ENCODE results near the gene EIF4B.

Gene EIF4B

GRCh38 chr12:53078425-53079225, 72.4 kb downstream of the EIF4B start:
- Histone ChIP-seq H3K36me3 (ENCODE audit: insufficient read depth, low read length) (no peaks in the 10 kb centered on the region), H3K9ac (ENCODE audit: low read depth, low read length, poor library complexity, severe bottlenecking) (peak overlapping the region; percentile 76), H4K20me1 (ENCODE audit: insufficient read depth, low read length, poor library complexity, severe bottlenecking) (no peaks in the 10 kb centered on the region), H3K79me2 (ENCODE audit: insufficient read depth, low read length) (peaks cover 6% of the 10 kb centered on the region; the same call in 1 of the 2 replicates), H3K27me3 (ENCODE audit: insufficient read depth, low read length, poor library complexity, severe bottlenecking) (no peaks in the 10 kb centered on the region), H3K9me2 (replicated peaks; ENCODE audit: low read depth, low read length) (no peaks in the 10 kb centered on the region), H2AFZ (ENCODE audit: low read length) (peak overlapping the region; percentile 91), H3F3A (ENCODE audit: low read depth) (no peaks in the 10 kb centered on the region), H3K4me1 (ENCODE audit: insufficient read depth, low read length, poor library complexity, severe bottlenecking) (peaks cover 29% of the 10 kb centered on the region), H3K4me3 (ENCODE audit: low read length, poor library complexity, severe bottlenecking) (peak overlapping the region; percentile 78), H3K9me3 (ENCODE audit: insufficient read depth, low read depth, low read length) (no peaks in the 10 kb centered on the region), H3K4me2 (ENCODE audit: low read depth, low read length, poor library complexity, severe bottlenecking) (peak overlapping the region; percentile 97)
- TF ChIP-seq CTCF (conservative IDR thresholded peaks at IDR 0.05; ENCODE audit: low read length), result no peak
- no peak for TF ChIP-seq EZH2phosphoT487 (IDR thresholded peaks at IDR 0.05; ENCODE audit: borderline replicate concordance)

- no peaks in the 10 kb centered on the region for H3K9me3 ChIP-seq (ENCODE audit: insufficient read depth, low read depth, low read length)
- no peaks in the 10 kb centered on the region for H3K9me2 ChIP-seq (replicated peaks; ENCODE audit: low read depth, low read length)
- H4K20me1 ChIP-seq (ENCODE audit: insufficient read depth, low read length, poor library complexity, severe bottlenecking), result no peaks in the 10 kb centered on the region
- H3K36me3 ChIP-seq (ENCODE audit: insufficient read depth, low read length), result no peaks in the 10 kb centered on the region
- H3K4me1 ChIP-seq (ENCODE audit: insufficient read depth, low read length, poor library complexity, severe bottlenecking), result peaks cover 29% of the 10 kb centered on the region
- peak within 1 kb of the TSS; percentile 78 for H3K4me3 ChIP-seq (ENCODE audit: low read length, poor library complexity, severe bottlenecking)
- H3K4me2 ChIP-seq (ENCODE audit: low read depth, low read length, poor library complexity, severe bottlenecking), result peak within 1 kb of the TSS; percentile 97
- peak within 1 kb of the TSS; percentile 76 for H3K9ac ChIP-seq (ENCODE audit: low read depth, low read length, poor library complexity, severe bottlenecking)
- peak within 1 kb of the TSS; percentile 91 for H2AFZ ChIP-seq (ENCODE audit: low read length)
- H3K27me3 ChIP-seq (ENCODE audit: insufficient read depth, low read length, poor library complexity, severe bottlenecking), result no peaks in the 10 kb centered on the region
- TF ChIP-seq EZH2phosphoT487 (IDR thresholded peaks at IDR 0.05; ENCODE audit: borderline replicate concordance) (no peak), CTCF (conservative IDR thresholded peaks at IDR 0.05; ENCODE audit: low read length) (no peak)
- no peaks in the 10 kb centered on the region for H3F3A ChIP-seq (ENCODE audit: low read depth)
- H3K79me2 ChIP-seq (ENCODE audit: insufficient read depth, low read length), result peaks cover 6% of the 10 kb centered on the region; the same call in 1 of the 2 replicates
Observed at GRCh38 chr12:53079226-53080117, 73.2 kb downstream of the EIF4B start, which contains the start of gene SPRYD3. TSS of gene SPRYD3 (minus strand) at chr12:53079390. CDS start at chr12:53079333, 57 bp downstream.

- H3K27me3 ChIP-seq (ENCODE audit: insufficient read depth, low read length, poor library complexity, severe bottlenecking), result no peaks in the 10 kb centered on the region
- no peaks in the 10 kb centered on the region for H3K9me2 ChIP-seq (replicated peaks; ENCODE audit: low read depth, low read length)
- no peaks in the 10 kb centered on the region for H3K36me3 ChIP-seq (ENCODE audit: insufficient read depth, low read length)
- H3K9me3 ChIP-seq (ENCODE audit: insufficient read depth, low read depth, low read length), result no peaks in the 10 kb centered on the region
- peaks cover 15% of the 10 kb centered on the region for H3K4me1 ChIP-seq (ENCODE audit: insufficient read depth, low read length, poor library complexity, severe bottlenecking)
- no peaks in the 10 kb centered on the region for H4K20me1 ChIP-seq (ENCODE audit: insufficient read depth, low read length, poor library complexity, severe bottlenecking)
- H3K79me2 ChIP-seq (ENCODE audit: insufficient read depth, low read length), result peaks cover 6% of the 10 kb centered on the region; the same call in 1 of the 2 replicates
- no peak overlapping the region for H3K4me3 ChIP-seq (ENCODE audit: low read length, poor library complexity, severe bottlenecking)
- TF ChIP-seq CTCF (conservative IDR thresholded peaks at IDR 0.05; ENCODE audit: low read length), result no peak
- no peak for TF ChIP-seq EZH2phosphoT487 (IDR thresholded peaks at IDR 0.05; ENCODE audit: borderline replicate concordance)
- H2AFZ ChIP-seq (ENCODE audit: low read length), result no peak overlapping the region
- no peak overlapping the region for H3K4me2 ChIP-seq (ENCODE audit: low read depth, low read length, poor library complexity, severe bottlenecking)
- H3K9ac ChIP-seq (ENCODE audit: low read depth, low read length, poor library complexity, severe bottlenecking), result no peak overlapping the region
- no peaks in the 10 kb centered on the region for H3F3A ChIP-seq (ENCODE audit: low read depth)
Observed at GRCh38 chr12:53082637-53083175, 76.5 kb downstream of the EIF4B start.
